ENCODE measurements around the gene LRIT3. TPM values are rescaled to one million over a fixed set of nuclear protein-coding genes. Genes with fewer than 3 reads are reported as not detected.

LRIT3 gene
- total and polyA plus RNA-seq, 2 of the 4 experiments (the other 2 are of a cell fraction) = 0.02 TPM; not detected in 1

- Histone ChIP-seq H3K14ac (replicated peaks; ENCODE audit: low read depth, low read length) (no peak overlapping the region), H3K36me3 (ENCODE audit: control insufficient read depth, insufficient read depth, low read length) (no peaks in the 10 kb centered on the region), H3K23ac (ENCODE audit: low read depth, low read length) (no peak overlapping the region), H3K9me3 (ENCODE audit: control insufficient read depth, insufficient read depth, low read length) (no peaks in the 10 kb centered on the region), H3K4me1 (ENCODE audit: control insufficient read depth, insufficient read depth, low read length) (no peaks in the 10 kb centered on the region), H3K9me1 (ENCODE audit: insufficient read depth, low read length) (no peaks in the 10 kb centered on the region; the same call in 1 of the 2 replicates), H4K5ac (ENCODE audit: low read depth, low read length) (no peak overlapping the region), H2AK9ac (replicated peaks; ENCODE audit: low read depth, low read length, poor library complexity) (no peak overlapping the region), H3K9ac (ENCODE audit: low read depth, low read length) (no peak overlapping the region), H2BK15ac (ENCODE audit: low read depth, low read length) (no peak overlapping the region), H2BK120ac (ENCODE audit: low read depth, low read length) (no peak overlapping the region), H3K27me3 (ENCODE audit: control insufficient read depth, insufficient read depth, low read length) (peaks cover 1% of the 10 kb centered on the region; the same call in 1 of the 2 replicates), H3K79me1 (ENCODE audit: low read depth in 1 of 2, low read length in 2 of 2) (no peaks in the 10 kb centered on the region), H3K56ac (ENCODE audit: extremely low read depth, insufficient read depth, low read length) (no peak overlapping the region), H3K18ac (ENCODE audit: low read depth, low read length) (no peak overlapping the region), H3K4me3 (ENCODE audit: insufficient read depth, low read depth, low read length) (no peak overlapping the region), H3K4me2 (ENCODE audit: low read depth, low read length) (no peak overlapping the region), H2AK5ac (ENCODE audit: low read depth, low read length) (no peak overlapping the region), H4K20me1 (ENCODE audit: insufficient read depth, low read length) (no peaks in the 10 kb centered on the region), H2BK5ac (ENCODE audit: low read depth, low read length, poor library complexity, severe bottlenecking) (no peak overlapping the region), H3K27ac (ENCODE audit: insufficient read depth, low read length) (no peak overlapping the region), H2AFZ (replicated peaks; ENCODE audit: low read length, poor library complexity) (no peak overlapping the region), H2BK20ac (ENCODE audit: low read depth, low read length) (no peak overlapping the region), H4K8ac (ENCODE audit: low read depth in 2 of 2, low read length in 2 of 2) (no peak overlapping the region), H3K4ac (ENCODE audit: low read depth, low read length) (no peak overlapping the region), H4K91ac (ENCODE audit: insufficient read depth, low read depth, low read length) (no peak overlapping the region)
- DNase-seq (no peak), ATAC-seq (ENCODE audit: low read depth) (no peak)
- no TSS peak for BruUV-seq (replicated peaks)
- TF ChIP-seq CTCF (conservative IDR thresholded peaks at IDR 0.05; ENCODE audit: low read depth, low read length) (no peak), CHD1 (IDR thresholded peaks at IDR 0.05; ENCODE audit: low read depth, low read length) (no peak), ELK1 (IDR thresholded peaks at IDR 0.05; ENCODE audit: borderline replicate concordance, low read depth, low read length) (no peak), RFX5 (IDR thresholded peaks at IDR 0.05; ENCODE audit: low read depth, low read length) (no peak), RCOR1 (IDR thresholded peaks at IDR 0.05; ENCODE audit: insufficient replicate concordance, low read length) (no peak), POLR2A (IDR thresholded peaks at IDR 0.05; ENCODE audit: low read depth, low read length) (no peak), MXI1 (IDR thresholded peaks at IDR 0.05; ENCODE audit: borderline replicate concordance, low read depth, low read length) (no peak), BHLHE40 (IDR thresholded peaks at IDR 0.05; ENCODE audit: low read depth, low read length) (no peak), CEBPB (IDR thresholded peaks at IDR 0.05; ENCODE audit: low read depth, low read length) (no peak), MAFK (IDR thresholded peaks at IDR 0.05; ENCODE audit: low read depth, low read length) (no peak), SMC3 (IDR thresholded peaks at IDR 0.05; ENCODE audit: low read depth, low read length) (no peak), MAZ (IDR thresholded peaks at IDR 0.05; ENCODE audit: borderline replicate concordance, low read depth, low read length) (no peak), RAD21 (IDR thresholded peaks at IDR 0.05; ENCODE audit: low read length) (no peak), FOS (IDR thresholded peaks at IDR 0.05; ENCODE audit: low read depth, low read length) (no peak), USF2 (IDR thresholded peaks at IDR 0.05; ENCODE audit: low read depth, low read length) (no peak)
- POLR2A ChIA-PET (ENCODE audit: unreplicated experiment) = no interaction called here
- CTCF ChIA-PET = no interaction called here
- no CpG with 5 or more reads among the region's 1 CpG for WGBS, 2 experiments (ENCODE audit: extremely low coverage in 2 of 2, insufficient read length in 1 of 2)
- in situ Hi-C loops (cut with MboI; ENCODE audit: low sequenced_read_pairs) (no loop called here), dilution Hi-C loops (cut with HindIII; ENCODE audit: low sequenced_read_pairs, unreplicated experiment) (no loop called here), intact Hi-C loops (cut with micrococcal nuclease) (no loop called here)
Observed at GRCh38 chr4:109908731-109909130, 60.8 kb downstream of the LRIT3 start.
